ENCODE measurements around the gene HPSE2. TPM values are rescaled to one million over a fixed set of nuclear protein-coding genes. Genes with fewer than 3 reads are reported as not detected.

HPSE2 gene
- total RNA-seq, 1 experiment from 2014 or later, result not detected

- in situ Hi-C loops (cut with HindIII; ENCODE audit: low pct_unique_long_range_greater_than_20kb, low sequenced_read_pairs), result no loop called here
- TF ChIP-seq SIN3A (IDR thresholded peaks at IDR 0.05; ENCODE audit: borderline replicate concordance, insufficient read depth, low read depth, low read length), result no peak
- no peak for TF ChIP-seq CTCF (IDR thresholded peaks at IDR 0.05)
- no peak for TF ChIP-seq REST (IDR thresholded peaks at IDR 0.05; ENCODE audit: insufficient read depth in 1 of 2, low read depth in 2 of 2, low read length in 1 of 2)
- TF ChIP-seq TCF7L2 (IDR thresholded peaks at IDR 0.05; ENCODE audit: low read depth, low read length), result no peak
- no peak overlapping the region for H3K27ac ChIP-seq (ENCODE audit: low read length)
- no TSS peak for BruUV-seq (replicated peaks)
- no peaks in the 10 kb centered on the region for H3K36me3 ChIP-seq (ENCODE audit: control insufficient read depth, insufficient read depth, low read length)
- H3K4me1 ChIP-seq (ENCODE audit: control insufficient read depth, insufficient read depth, low read length), result no peaks in the 10 kb centered on the region
- intact Hi-C loops (cut with micrococcal nuclease; ENCODE audit: unreplicated experiment), result no loop called here
- H3K9me3 ChIP-seq (ENCODE audit: control insufficient read depth, insufficient read depth, low read depth, low read length), result no peaks in the 10 kb centered on the region
- DNase-seq (ENCODE audit: low read depth, low spot score), result no peak
- H3K4me3 ChIP-seq (ENCODE audit: low read depth in 2 of 2, low read length in 2 of 2), result no peak overlapping the region
- CTCF ChIA-PET, result no interaction called here
- POLR2A ChIA-PET, result no interaction called here
- H3K27me3 ChIP-seq (ENCODE audit: control insufficient read depth, insufficient read depth, low read length), result peaks cover 9% of the 10 kb centered on the region
- no peak for ATAC-seq
These were observed 757.0 kb downstream of the HPSE2 start for GRCh38 chr10:98478430-98479222.

GRCh38 chr10:98477861-98478260 is 757.8 kb downstream of the HPSE2 start:
- in situ Hi-C loops (cut with HindIII; ENCODE audit: low pct_unique_long_range_greater_than_20kb, low sequenced_read_pairs) (no loop called here), intact Hi-C loops (cut with micrococcal nuclease; ENCODE audit: unreplicated experiment) (no loop called here)
- Histone ChIP-seq H3K4me1 (ENCODE audit: control insufficient read depth, insufficient read depth, low read length) (no peaks in the 10 kb centered on the region), H3K27me3 (ENCODE audit: control insufficient read depth, insufficient read depth, low read length) (peaks cover 6% of the 10 kb centered on the region), H3K4me3 (ENCODE audit: low read depth in 2 of 2, low read length in 2 of 2) (no peak overlapping the region), H3K9me3 (ENCODE audit: control insufficient read depth, insufficient read depth, low read depth, low read length) (no peaks in the 10 kb centered on the region), H3K36me3 (ENCODE audit: control insufficient read depth, insufficient read depth, low read length) (no peaks in the 10 kb centered on the region), H3K27ac (ENCODE audit: low read length) (no peak overlapping the region)
- DNase-seq (ENCODE audit: low read depth, low spot score) (no peak), ATAC-seq (no peak)
- TF ChIP-seq POLR2AphosphoS5 (IDR thresholded peaks at IDR 0.05; ENCODE audit: low read depth, low read length), result no peak
- no peak for TF ChIP-seq REST (IDR thresholded peaks at IDR 0.05; ENCODE audit: insufficient read depth in 1 of 2, low read depth in 2 of 2, low read length in 1 of 2)
- no peak for TF ChIP-seq TCF7L2 (IDR thresholded peaks at IDR 0.05; ENCODE audit: low read depth, low read length)
- TF ChIP-seq SIN3A (IDR thresholded peaks at IDR 0.05; ENCODE audit: borderline replicate concordance, insufficient read depth, low read depth, low read length), result no peak
- TF ChIP-seq CTCF (IDR thresholded peaks at IDR 0.05), result no peak
- no TSS peak for BruUV-seq (replicated peaks)
- CTCF ChIA-PET, result no interaction called here
- POLR2A ChIA-PET, result no interaction called here
